Fibroblast of peridontal ligament (primary cell): ENCODE data around the gene LRP1B.

Experiments used
- DNase-seq: peaks from one replicate; pipeline ENCODE4 v3.0.0-alpha.2; 2010; ENCODE audit errors: extremely low read depth

Gene LRP1B

GRCh38 chr2:141142025-141142424 is 988.8 kb downstream of the LRP1B start:
- no peak for DNase-seq

- no peak for DNase-seq
Measured at GRCh38 chr2:141137122-141137693, 993.6 kb downstream of the LRP1B start.

GRCh38 chr2:141133883-141134282 is 996.9 kb downstream of the LRP1B start:
- no peak for DNase-seq

GRCh38 chr2:141125432-141125831 is 1005.4 kb downstream of the LRP1B start:
- no peak for DNase-seq

GRCh38 chr2:141118836-141119235 is 1012.0 kb downstream of the LRP1B start:
- no peak for DNase-seq

GRCh38 chr2:141113301-141113700 is 1017.5 kb downstream of the LRP1B start:
- no peak for DNase-seq

GRCh38 chr2:141109633-141110032 is 1021.2 kb downstream of the LRP1B start:
- peak; percentile 7 for DNase-seq

GRCh38 chr2:141105763-141106162 is 1025.1 kb downstream of the LRP1B start:
- DNase-seq, result no peak

GRCh38 chr2:141103216-141103615 is 1027.6 kb downstream of the LRP1B start:
- no peak for DNase-seq

- DNase-seq, result no peak
Measured at GRCh38 chr2:141079231-141079630, 1051.6 kb downstream of the LRP1B start.

- no peak for DNase-seq
Measured at GRCh38 chr2:141075753-141076152, 1055.1 kb downstream of the LRP1B start.

- DNase-seq, result no peak
Measured at GRCh38 chr2:141068053-141068682, 1062.6 kb downstream of the LRP1B start.

- no peak for DNase-seq
Measured at GRCh38 chr2:141065042-141065441, 1065.8 kb downstream of the LRP1B start.

- DNase-seq, result no peak
Measured at GRCh38 chr2:141063406-141063805, 1067.4 kb downstream of the LRP1B start.

GRCh38 chr2:141062443-141062842 is 1068.4 kb downstream of the LRP1B start:
- DNase-seq, result no peak

GRCh38 chr2:141062031-141062430 is 1068.8 kb downstream of the LRP1B start:
- no peak for DNase-seq

- no peak for DNase-seq
Measured at GRCh38 chr2:141058556-141058955, 1072.3 kb downstream of the LRP1B start.

GRCh38 chr2:141055531-141055930 is 1075.3 kb downstream of the LRP1B start:
- DNase-seq, result peak; percentile 72

GRCh38 chr2:141048951-141049350 is 1081.9 kb downstream of the LRP1B start:
- DNase-seq, result no peak

- no peak for DNase-seq
Measured at GRCh38 chr2:141041281-141041680, 1089.5 kb downstream of the LRP1B start.

- peak; percentile 7 for DNase-seq
Measured at GRCh38 chr2:141038341-141038740, 1092.5 kb downstream of the LRP1B start.

- no peak for DNase-seq
Measured at GRCh38 chr2:141037361-141037760, 1093.5 kb downstream of the LRP1B start.

GRCh38 chr2:141035846-141036420 is 1094.9 kb downstream of the LRP1B start:
- DNase-seq, result peak; percentile 67
